Thoracic aorta (tissue), 2 donors: ENCODE measurements around the gene UQCR10. TPM values are rescaled to one million over a fixed set of nuclear protein-coding genes. Genes with fewer than 3 reads are reported as not detected.

Source experiments
- ATAC-seq: fragments of 150-250 bp; one replicate; pipeline ENCODE4 v1.8.0; 2017; ENCODE audit warnings: low read depth; ENCODE audit not compliant: insufficient number of reproducible peaks, low FRiP score
- DNase-seq: peaks from one replicate; pipeline ENCODE4 v3.0.0-alpha.2; 2020; ENCODE audit warnings: low spot score
- H3K27ac ChIP-seq, 2 donors: fragments of 200-600 bp; sonication (generic); 1 replicate in 1 of 2; 2 replicates in 1 of 2; pipeline ENCODE4 v1.5.1; 2016; ENCODE audit warnings: mild to moderate bottlenecking in 2 of 2, moderate library complexity in 2 of 2
- H3K27me3 ChIP-seq: fragments of 200-600 bp; sonication (generic); replicated peaks from 2 replicates; pipeline ENCODE4 v1.6.0; 2016; ENCODE audit warnings: mild to moderate bottlenecking; ENCODE audit not compliant: insufficient read depth
- H3K36me3 ChIP-seq: fragments of 200-600 bp; sonication (generic); one replicate; pipeline ENCODE4 v1.5.1; 2016
- H3K4me1 ChIP-seq, 2 donors: fragments of 200-600 bp; sonication (generic); 1 replicate in 1 of 2; 2 replicates in 1 of 2; pipeline versions ENCODE4 v1.5.1 to v1.6.0; 2016; ENCODE audit warnings: low read depth in 2 of 2, mild to moderate bottlenecking in 1 of 2; ENCODE audit not compliant: control insufficient read depth in 1 of 2
- H3K4me3 ChIP-seq: fragments of 200-600 bp; sonication (generic); 2 replicates; pipeline ENCODE4 v1.5.1; 2016; ENCODE audit warnings: mild to moderate bottlenecking
- H3K9me3 ChIP-seq: fragments of 200-600 bp; sonication (generic); 2 replicates; pipeline ENCODE4 v1.5.1; 2016
- CTCF ChIP-seq: fragments of 200-600 bp; sonication (generic); IDR thresholded peaks from one replicate; pipeline ENCODE4 v1.5.1; 2019; ENCODE audit warnings: antibody characterized with exemption
- total RNA-seq, 2 donors: library from RNA; depleted of rRNA; stranded (reverse); fragments of >200 nt; gene quantifications; one replicate each; pipeline versions ENCODE4 v1.1.0 to v1.2.3, GENCODE V29; 2016

Gene UQCR10
- total RNA-seq, 2 donors from 2014 or later: 12.2 to 43.1 TPM

- no peak overlapping the region for H3K27ac ChIP-seq
- peaks cover 15% of the 10 kb centered on the region for H3K36me3 ChIP-seq
- no peak for ATAC-seq
These were observed 29.7 kb upstream of the UQCR10 start for GRCh38 chr22:29737251-29738117.

DNA sequence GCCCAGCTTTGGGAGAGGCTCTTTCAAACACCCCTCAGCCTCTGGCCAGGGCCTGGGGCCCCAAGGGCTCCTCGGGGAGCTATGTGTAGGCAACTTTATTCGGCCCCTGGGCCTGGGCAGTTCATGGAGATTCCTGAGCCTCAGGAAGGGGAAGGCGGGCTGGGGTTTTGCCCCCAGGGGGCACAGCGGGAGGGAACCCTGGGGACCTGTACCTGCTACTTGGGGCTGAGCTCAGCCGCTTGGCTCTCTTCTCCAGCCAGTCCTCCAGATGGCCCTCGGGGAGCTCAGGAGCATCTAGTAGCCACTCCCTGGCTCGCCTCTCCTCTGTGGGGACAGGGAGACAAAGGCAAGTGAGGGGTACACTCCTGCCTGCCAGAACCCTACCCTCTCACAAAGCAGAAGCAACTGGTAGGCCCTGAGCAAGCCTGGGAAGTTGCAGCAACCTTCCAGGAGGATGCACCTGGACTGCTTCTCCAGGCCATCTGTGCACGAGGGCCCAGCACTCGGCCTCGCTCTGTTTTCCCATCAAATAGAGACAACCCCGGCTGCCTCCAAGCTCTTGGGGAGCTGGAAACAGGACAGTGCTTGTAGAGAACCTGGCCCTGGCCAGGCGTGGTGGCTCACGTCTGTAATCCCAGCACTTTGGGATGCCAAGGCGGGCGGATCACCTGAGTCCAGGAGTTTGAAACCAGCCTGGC is 28.9 kb upstream of the UQCR10 start:
- no peaks in the 10 kb centered on the region for H3K4me1 ChIP-seq
- no peaks in the 10 kb centered on the region for H3K9me3 ChIP-seq
- no peak for TF ChIP-seq CTCF
- no peak for DNase-seq
- no peak overlapping the region for H3K4me3 ChIP-seq
- peaks cover 15% of the 10 kb centered on the region for H3K36me3 ChIP-seq
- ATAC-seq: no peak
- H3K27ac ChIP-seq: no peak overlapping the region
- H3K27me3 ChIP-seq: no peaks in the 10 kb centered on the region

More at GRCh38 chr22:29737251-29738117, 29.7 kb upstream of the UQCR10 start:
- Histone ChIP-seq H3K4me1 (no peaks in the 10 kb centered on the region), H3K9me3 (no peaks in the 10 kb centered on the region), H3K27me3 (no peaks in the 10 kb centered on the region), H3K4me3 (no peak overlapping the region)
- no peak for DNase-seq
- TF ChIP-seq CTCF: no peak

DNA sequence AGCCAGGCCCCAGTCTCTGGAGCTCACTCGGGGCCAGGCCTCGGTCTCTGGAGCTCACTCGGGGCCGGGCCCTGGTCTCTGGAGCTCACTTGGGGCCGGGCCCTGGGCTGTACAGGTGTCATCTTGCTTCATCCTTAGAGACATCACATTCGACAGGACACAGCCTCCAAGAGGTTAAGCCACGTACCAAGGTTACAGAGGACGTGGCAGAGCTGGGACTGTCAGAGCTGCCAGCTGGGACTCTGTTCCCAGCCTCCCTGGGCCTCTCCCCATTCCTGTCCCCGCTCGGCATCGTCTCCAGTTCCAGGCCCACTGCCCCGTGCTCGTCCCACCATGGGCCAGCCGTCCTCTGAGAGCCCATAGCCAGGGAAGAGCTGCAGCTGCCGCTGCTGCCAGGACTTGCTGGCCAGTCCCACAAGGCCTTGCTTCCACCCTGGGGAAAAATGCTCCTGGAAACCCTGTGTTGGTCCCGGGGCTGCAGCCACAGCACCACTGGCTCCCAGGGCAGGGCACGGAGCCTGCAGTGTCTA is 27.8 kb upstream of the UQCR10 start:
- Histone ChIP-seq H3K9me3 (no peaks in the 10 kb centered on the region), H3K27ac (no peak overlapping the region), H3K4me3 (no peak overlapping the region), H3K27me3 (no peaks in the 10 kb centered on the region), H3K4me1 (no peaks in the 10 kb centered on the region), H3K36me3 (peaks cover 15% of the 10 kb centered on the region)
- ATAC-seq (no peak), DNase-seq (no peak)
- TF ChIP-seq CTCF: no peak

DNA sequence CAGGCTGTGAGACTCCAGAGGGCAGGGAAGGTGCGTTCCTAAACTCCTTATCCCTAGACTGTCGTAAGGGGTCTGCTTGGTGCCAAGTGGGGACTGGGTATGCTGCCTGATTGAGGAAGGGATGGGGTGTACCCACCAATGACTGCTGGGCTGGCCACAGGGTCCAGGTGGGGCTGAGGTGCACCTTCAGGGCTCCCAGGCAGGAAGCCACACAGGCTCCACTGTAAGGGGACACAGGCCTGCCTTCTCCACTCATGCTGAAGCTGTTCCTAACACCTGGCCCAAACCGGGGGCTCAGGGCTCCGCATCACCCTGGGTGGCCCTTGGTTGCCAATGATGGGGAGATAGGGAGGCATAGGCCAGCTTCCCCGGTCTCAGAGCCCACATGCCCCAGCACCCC is 27.0 kb upstream of the UQCR10 start:
- Histone ChIP-seq H3K4me1 (no peaks in the 10 kb centered on the region), H3K27me3 (no peaks in the 10 kb centered on the region), H3K4me3 (no peak overlapping the region), H3K9me3 (no peaks in the 10 kb centered on the region), H3K36me3 (peaks cover 13% of the 10 kb centered on the region), H3K27ac (no peak overlapping the region)
- no peak for DNase-seq
- no peak for TF ChIP-seq CTCF
- ATAC-seq: no peak

GRCh38 chr22:29741926-29742325 is 25.2 kb upstream of the UQCR10 start:
- Histone ChIP-seq H3K4me3 (no peak overlapping the region), H3K4me1 (no peaks in the 10 kb centered on the region), H3K9me3 (no peaks in the 10 kb centered on the region), H3K27ac (no peak overlapping the region), H3K36me3 (peaks cover 11% of the 10 kb centered on the region), H3K27me3 (no peaks in the 10 kb centered on the region)
- no peak for TF ChIP-seq CTCF
- no peak for DNase-seq
- no peak for ATAC-seq
